ENCODE data around the gene PRRG2. TPM values are rescaled to one million over a fixed set of nuclear protein-coding genes. Genes with fewer than 3 reads are reported as not detected.

Gene PRRG2
- polyA plus RNA-seq, 1 donor (not counting 4 experiments of a cell fraction or from before 2014, with no cell fraction given), result 5.3 TPM

DNA sequence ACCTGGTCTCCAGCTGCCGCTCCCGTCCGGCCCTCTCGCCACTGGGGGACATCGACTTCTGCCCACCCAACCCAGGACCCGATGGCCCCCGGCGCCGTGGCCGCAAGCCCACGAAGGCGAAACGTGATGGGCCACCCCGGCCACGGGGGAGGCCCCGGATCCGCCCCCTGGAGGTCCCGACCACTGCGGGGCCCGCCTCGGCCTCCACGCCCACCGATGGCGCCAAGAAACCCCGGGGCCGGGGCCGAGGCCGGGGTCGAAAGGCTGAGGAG is 16.5 kb downstream of the PRRG2 start:
- no peak overlapping the region for H3K27ac ChIP-seq (ENCODE audit: control insufficient read depth, insufficient read depth, low read length)
- H3K4me1 ChIP-seq (ENCODE audit: control insufficient read depth, extremely low read depth, insufficient read depth, low read length), result peaks cover 7% of the 10 kb centered on the region
- no peaks in the 10 kb centered on the region for H3K9me1 ChIP-seq (ENCODE audit: control insufficient read depth, extremely low read depth, insufficient read depth, low read length)
- dilution Hi-C loops (cut with MboI; ENCODE audit: extremely low pct_ligation_motif_present, low sequenced_read_pairs), result no loop called here
- TF ChIP-seq EZH2 (IDR thresholded peaks at IDR 0.05; ENCODE audit: low read length), result no peak
- TF ChIP-seq, protein P1, sequence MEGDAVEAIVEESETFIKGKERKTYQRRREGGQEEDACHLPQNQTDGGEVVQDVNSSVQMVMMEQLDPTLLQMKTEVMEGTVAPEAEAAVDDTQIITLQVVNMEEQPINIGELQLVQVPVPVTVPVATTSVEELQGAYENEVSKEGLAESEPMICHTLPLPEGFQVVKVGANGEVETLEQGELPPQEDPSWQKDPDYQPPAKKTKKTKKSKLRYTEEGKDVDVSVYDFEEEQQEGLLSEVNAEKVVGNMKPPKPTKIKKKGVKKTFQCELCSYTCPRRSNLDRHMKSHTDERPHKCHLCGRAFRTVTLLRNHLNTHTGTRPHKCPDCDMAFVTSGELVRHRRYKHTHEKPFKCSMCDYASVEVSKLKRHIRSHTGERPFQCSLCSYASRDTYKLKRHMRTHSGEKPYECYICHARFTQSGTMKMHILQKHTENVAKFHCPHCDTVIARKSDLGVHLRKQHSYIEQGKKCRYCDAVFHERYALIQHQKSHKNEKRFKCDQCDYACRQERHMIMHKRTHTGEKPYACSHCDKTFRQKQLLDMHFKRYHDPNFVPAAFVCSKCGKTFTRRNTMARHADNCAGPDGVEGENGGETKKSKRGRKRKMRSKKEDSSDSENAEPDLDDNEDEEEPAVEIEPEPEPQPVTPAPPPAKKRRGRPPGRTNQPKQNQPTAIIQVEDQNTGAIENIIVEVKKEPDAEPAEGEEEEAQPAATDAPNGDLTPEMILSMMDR (optimal IDR thresholded peaks at IDR 0.05 in 1 of 3, IDR thresholded peaks at IDR 0.05 in 1 of 3, conservative IDR thresholded peaks at IDR 0.05 in 1 of 3; ENCODE audit: extremely low read depth in 1 of 3, insufficient read depth in 2 of 3, low read length in 3 of 3), result no peak
- no peaks in the 10 kb centered on the region for H3K27me3 ChIP-seq (ENCODE audit: control insufficient read depth, extremely low read depth, insufficient read depth, low read length)
- no peak overlapping the region for H2AFZ ChIP-seq (ENCODE audit: control insufficient read depth, low read length)
- H3K4me3 ChIP-seq (ENCODE audit: control insufficient read depth in 2 of 3, extremely low read depth in 1 of 3, insufficient read depth in 2 of 3, low read depth in 1 of 3, low read length in 3 of 3), result no peak overlapping the region
- no peak for FAIRE-seq
- peaks cover 36% of the 10 kb centered on the region for H3K79me2 ChIP-seq (ENCODE audit: control insufficient read depth, insufficient read depth, low read length)
- H3K4me2 ChIP-seq (ENCODE audit: control insufficient read depth, extremely low read depth, insufficient read depth, low read depth, low read length), result no peak overlapping the region
- no peak overlapping the region for H3K9ac ChIP-seq (ENCODE audit: control insufficient read depth, extremely low read depth, insufficient read depth, low read length)
- H3K36me3 ChIP-seq (ENCODE audit: control insufficient read depth in 2 of 2, extremely low read depth in 1 of 2, insufficient read depth in 2 of 2, low read length in 2 of 2), result peaks cover 32 to 36% of the 10 kb centered on the region in 2 experiments
- H3K9me3 ChIP-seq (ENCODE audit: control insufficient read depth, low read depth, low read length), result no peaks in the 10 kb centered on the region
- DNase-seq (ENCODE audit: low read depth, low spot score), result no peak
- H4K20me1 ChIP-seq (ENCODE audit: control insufficient read depth, extremely low read depth, insufficient read depth, low read length), result peaks cover 4% of the 10 kb centered on the region

DNA sequence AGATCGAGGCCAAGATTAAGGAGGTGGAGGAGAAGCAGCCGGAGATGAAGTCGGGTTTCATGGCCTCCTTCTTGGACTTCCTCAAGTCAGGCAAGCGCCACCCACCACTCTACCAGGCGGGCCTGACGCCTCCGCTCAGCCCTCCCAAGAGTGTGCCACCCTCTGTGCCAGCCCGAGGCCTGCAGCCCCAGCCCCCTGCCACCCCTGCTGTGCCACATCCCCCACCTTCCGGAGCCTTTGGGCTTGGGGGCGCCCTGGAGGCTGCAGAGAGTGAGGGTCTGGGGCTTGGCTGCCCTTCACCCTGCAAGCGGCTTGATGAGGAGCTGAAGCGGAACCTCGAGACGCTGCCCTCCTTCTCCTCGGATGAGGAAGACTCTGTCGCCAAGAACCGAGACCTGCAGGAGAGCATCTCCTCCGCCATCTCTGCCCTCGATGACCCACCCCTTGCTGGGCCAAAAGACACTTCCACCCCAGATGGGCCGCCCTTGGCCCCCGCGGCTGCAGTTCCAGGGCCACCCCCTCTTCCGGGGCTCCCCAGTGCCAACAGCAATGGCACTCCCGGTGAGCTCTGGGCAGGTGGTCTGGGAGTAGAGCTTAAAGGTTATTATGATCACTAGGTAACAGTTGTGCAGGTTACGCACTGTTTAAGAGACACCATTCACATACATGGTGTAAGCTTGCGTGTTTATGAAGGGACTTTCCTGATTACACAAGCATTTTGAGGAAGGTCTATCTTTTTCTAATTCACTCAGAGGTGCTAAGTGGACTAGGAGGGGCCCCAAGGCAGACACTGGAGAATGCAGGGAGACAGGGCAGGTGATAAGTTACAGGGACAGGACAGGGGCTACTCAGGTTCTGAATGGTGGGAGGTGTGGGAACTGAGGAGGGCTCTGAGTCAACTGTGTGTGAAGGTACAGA is 18.5 kb downstream of the PRRG2 start:
- H3K9ac ChIP-seq (ENCODE audit: control insufficient read depth, extremely low read depth, insufficient read depth, low read length), result no peak overlapping the region
- no peak overlapping the region for H3K4me2 ChIP-seq (ENCODE audit: control insufficient read depth, extremely low read depth, insufficient read depth, low read depth, low read length)
- no peaks in the 10 kb centered on the region for H3K9me1 ChIP-seq (ENCODE audit: control insufficient read depth, extremely low read depth, insufficient read depth, low read length)
- no peak overlapping the region for H3K4me3 ChIP-seq (ENCODE audit: control insufficient read depth in 2 of 3, extremely low read depth in 1 of 3, insufficient read depth in 2 of 3, low read depth in 1 of 3, low read length in 3 of 3)
- no peak overlapping the region for H3K27ac ChIP-seq (ENCODE audit: control insufficient read depth, insufficient read depth, low read length)
- H3K36me3 ChIP-seq (ENCODE audit: control insufficient read depth in 2 of 2, extremely low read depth in 1 of 2, insufficient read depth in 2 of 2, low read length in 2 of 2), result peaks cover 31 to 32% of the 10 kb centered on the region in 2 experiments
- no peak overlapping the region for H2AFZ ChIP-seq (ENCODE audit: control insufficient read depth, low read length)
- no peaks in the 10 kb centered on the region for H3K4me1 ChIP-seq (ENCODE audit: control insufficient read depth, extremely low read depth, insufficient read depth, low read length)
- no peak for DNase-seq (ENCODE audit: low read depth, low spot score)
- dilution Hi-C loops (cut with MboI; ENCODE audit: extremely low pct_ligation_motif_present, low sequenced_read_pairs), result no loop called here
- TF ChIP-seq EZH2 (IDR thresholded peaks at IDR 0.05; ENCODE audit: low read length), result no peak
- TF ChIP-seq, protein P1 (optimal IDR thresholded peaks at IDR 0.05 in 1 of 3, IDR thresholded peaks at IDR 0.05 in 1 of 3, conservative IDR thresholded peaks at IDR 0.05 in 1 of 3; ENCODE audit: extremely low read depth in 1 of 3, insufficient read depth in 2 of 3, low read length in 3 of 3), result no peak
- H3K79me2 ChIP-seq (ENCODE audit: control insufficient read depth, insufficient read depth, low read length), result peaks cover 36% of the 10 kb centered on the region
- peaks cover 5% of the 10 kb centered on the region for H4K20me1 ChIP-seq (ENCODE audit: control insufficient read depth, extremely low read depth, insufficient read depth, low read length)
- no peak for FAIRE-seq
- no peaks in the 10 kb centered on the region for H3K27me3 ChIP-seq (ENCODE audit: control insufficient read depth, extremely low read depth, insufficient read depth, low read length)
- no peaks in the 10 kb centered on the region for H3K9me3 ChIP-seq (ENCODE audit: control insufficient read depth, low read depth, low read length)

All from keratinocyte (primary cell).